GM19467 (cell line): ENCODE data around the gene SEPTIN7.
A peak's percentile ranks its signal among the peaks of the same experiment; 100 is the strongest.
"Not testable (repeated sequence)": the region's sequence is repeated elsewhere in the genome, so short reads cannot be mapped to it uniquely, and the experiment has no call there.

Experiments used
- ATAC-seq: cut with Tn5 transposase; IDR thresholded peaks from one replicate; pipeline ENCODE4 v1.9.1; 2021; ENCODE audit warnings: mild to moderate bottlenecking, moderate library complexity; ENCODE audit not compliant: unreplicated experiment

SEPTIN7 gene

DNA sequence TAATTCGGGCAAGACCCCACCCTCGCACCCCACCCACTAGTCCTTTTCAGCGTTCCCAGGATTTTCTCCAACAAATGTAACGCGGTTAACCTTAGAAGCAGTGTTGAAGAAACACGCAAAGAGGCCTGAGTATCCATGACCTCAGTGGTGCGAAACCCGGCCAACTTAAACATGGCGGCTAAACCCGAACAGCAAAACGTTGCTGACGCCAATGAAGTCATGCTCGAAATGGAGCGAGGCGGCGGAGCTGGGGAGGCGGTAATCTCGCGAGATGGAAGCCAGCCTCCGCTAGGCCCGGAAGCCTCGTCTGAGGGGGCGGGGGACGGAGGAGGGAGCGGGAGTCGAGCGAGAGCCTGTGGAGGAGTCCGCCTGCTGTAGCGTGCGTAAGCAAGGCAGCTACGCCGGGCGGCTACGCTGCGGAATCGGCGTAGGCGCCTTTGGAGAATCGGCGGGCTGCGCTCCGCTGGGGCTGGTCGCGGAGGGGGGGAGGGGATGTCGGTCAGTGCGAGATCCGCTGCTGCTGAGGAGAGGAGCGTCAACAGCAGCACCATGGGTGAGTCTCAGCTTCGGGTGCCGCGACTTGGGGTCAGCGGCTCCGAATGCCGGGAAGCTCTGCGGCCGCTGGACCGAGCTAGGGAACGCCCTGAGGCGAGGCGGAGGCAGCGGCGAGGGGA, at the start of gene SEPTIN7:
Gene SEPTIN7, plus strand, starts transcription at position 340 of the 674 bp plus-strand sequence. Its CDS starts 153 bp downstream, at position 493.
- peak; percentile 86 for ATAC-seq

DNA sequence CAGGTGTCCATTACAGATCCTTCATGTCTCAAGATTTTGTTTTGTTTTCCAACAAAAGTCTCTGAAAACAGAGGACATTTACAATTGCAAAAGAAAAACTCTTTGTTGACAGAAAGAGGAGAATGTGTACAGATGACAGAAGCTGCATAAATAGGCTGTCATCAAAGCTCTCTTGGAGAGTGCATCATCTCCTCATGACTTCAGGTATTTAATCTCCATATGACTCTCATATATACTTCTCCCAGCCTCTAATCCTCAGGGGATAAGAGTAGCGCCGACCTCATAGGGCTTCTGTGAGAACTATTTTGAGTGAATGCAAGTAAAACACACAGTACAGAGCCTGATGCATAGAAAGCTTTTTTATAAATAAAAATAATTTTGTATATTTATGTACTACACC, 48.1 kb upstream of the SEPTIN7 start:
- ATAC-seq: no peak

DNA sequence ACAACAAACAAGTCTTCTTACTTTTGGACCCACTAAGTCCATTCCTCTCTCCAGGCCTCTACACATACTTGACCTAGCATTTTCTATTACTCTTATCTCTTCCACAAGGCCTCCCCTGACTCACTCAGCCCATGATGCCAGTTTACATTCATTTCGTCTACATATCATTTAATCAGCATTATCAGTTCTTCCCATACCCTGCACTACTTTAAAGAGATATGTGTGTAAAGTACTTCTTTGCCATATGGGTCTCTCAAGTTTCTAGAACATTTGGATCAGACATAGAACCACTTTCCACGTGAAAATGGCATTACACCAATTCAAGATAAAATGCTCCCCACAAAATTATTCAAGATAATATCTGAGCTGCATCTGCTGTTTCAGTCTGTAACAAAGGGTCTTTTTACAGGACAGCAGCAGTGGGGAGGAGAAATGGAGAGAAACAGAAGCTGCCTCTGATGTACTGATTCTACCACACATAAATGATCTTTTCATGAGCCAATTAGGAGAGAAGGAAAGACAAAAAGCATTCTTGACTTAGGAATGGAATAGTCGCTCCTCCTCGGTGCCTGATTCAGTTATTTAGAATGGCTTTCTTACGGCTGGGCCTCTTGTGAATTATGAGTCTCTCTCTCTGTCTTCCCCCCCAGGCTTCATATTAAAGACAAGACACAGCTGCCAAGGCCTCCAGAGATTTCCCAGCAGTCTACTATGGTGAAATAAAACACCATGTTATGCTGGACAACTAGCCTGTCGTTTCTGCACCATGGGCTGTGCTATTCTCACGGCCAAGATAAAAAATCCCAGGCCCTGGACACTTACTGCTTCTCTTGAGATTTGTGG, 46.9 kb upstream of the SEPTIN7 start:
- no peak for ATAC-seq

DNA sequence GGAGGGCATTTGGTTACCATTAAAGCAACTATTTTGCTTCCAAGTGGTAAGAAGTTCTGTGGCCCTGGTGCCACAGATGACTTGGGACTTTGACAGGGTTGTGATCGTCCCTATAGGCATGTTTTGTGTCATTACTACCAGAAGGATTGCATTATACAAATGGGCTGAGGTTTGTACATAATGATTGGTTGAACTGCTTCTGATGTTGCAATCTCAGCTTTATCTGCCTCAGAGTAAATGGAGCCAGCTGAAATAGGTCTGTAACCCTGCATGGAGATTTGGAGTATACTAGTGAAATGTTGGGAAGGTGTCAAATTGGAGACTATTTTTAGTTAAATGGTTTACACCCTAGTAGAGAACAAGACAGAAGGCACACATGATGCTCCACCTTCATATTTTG, 46.1 kb upstream of the SEPTIN7 start:
- ATAC-seq: no peak

DNA sequence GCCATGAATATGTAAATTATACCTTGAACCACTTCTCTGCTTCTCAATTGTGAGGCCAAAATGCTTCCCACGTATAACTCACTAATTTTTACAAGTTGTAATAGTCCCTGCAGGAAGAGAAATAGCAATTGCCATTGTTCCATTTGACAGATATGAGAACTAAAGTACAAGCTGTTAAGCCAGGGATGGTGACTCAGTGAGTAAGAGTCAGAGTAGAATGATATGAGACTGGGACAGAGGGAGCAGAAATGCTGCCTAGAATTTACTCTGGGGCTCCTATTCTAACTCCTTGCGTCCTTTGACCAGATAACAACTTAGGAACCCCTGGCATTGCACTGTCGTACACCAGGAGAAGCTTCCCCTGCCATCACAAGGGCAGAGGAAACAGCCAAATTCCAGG, 45.1 kb upstream of the SEPTIN7 start:
- ATAC-seq: no peak

DNA sequence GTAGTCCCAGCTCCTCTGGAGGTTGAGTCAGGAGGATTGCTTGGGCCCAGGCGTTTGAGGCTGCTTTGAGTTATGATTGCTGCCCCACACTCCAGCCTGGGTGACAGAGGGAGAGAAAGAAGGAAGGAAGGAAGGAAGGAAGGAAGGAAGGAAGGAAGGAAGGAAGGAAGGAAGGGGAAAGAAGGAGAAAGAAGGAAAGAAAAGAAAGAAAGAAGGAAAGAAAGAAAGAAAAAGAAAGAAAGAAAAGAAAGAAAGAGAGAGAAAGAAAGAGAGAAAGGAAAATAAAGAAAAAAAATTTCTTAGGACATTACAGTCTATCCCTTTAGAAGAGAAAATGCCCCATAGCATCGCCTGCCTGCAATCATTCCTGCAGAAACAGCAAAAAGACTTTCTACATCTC, 44.4 kb upstream of the SEPTIN7 start:
- not testable (repeated sequence) for ATAC-seq

DNA sequence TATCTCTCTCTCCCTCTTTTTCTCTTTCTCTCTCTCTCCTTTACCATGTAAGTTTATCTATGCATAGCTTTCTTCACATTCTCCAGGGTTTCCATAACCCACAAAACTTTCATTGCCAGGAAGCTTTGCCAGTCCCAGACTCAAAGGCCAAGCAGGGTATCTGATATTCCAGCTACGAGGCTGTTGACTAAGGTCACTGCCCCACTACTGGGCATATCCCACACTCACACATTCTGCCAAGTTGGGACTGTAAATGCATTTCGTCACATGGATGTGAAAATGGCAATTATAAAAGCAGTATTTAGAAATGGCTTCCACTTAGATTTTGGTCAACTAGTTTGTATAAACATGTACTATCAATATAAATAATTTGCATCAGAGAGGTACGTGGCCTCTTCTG, 43.3 kb upstream of the SEPTIN7 start:
- no peak for ATAC-seq

DNA sequence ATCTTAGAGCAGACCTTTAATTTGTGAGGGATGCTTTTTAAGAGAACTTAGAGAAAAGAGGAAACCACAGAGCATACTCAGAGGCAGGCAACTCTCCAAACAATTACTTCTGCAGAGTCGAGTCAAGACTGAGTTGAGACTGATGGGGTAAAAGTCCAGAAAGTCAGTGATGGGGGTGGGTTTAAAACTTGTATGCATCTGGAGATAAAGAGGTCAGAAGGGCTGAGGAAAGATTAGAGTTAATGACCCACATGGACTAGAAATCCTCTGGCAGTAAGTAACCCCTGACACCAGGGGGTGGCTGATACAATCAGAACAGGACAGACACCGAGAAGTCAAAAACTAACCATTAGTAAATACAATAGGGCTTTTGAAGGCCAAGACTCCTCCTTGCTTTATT, 42.4 kb upstream of the SEPTIN7 start:
- ATAC-seq: no peak

DNA sequence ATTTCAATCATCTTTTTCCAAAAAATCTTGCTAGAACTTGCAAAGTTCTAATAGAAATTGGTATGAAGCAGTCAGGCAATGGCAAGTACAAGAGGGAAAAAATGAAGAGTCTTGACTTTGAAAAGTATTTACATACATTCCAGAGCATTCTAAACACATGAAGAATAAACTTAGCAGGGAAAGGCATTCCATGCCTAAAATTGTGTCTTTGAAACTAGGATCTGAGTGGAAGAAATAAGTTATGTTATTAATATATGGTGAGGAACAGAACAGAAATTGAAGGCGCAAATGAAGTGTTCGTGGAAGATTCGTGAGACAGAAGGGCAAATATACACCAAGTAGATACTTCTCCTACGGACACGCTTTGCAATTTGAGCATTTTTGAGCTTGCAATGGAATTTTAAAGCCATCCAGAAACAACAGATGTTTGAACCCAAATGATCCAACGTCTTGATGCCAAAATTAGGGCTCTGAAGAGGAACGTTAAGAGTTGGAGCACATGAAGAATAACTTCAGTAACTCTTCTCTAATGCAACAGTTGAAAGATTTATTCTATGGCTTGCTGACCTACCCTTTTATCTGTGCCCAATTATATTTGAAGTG, 40.6 kb upstream of the SEPTIN7 start:
- ATAC-seq: no peak

DNA sequence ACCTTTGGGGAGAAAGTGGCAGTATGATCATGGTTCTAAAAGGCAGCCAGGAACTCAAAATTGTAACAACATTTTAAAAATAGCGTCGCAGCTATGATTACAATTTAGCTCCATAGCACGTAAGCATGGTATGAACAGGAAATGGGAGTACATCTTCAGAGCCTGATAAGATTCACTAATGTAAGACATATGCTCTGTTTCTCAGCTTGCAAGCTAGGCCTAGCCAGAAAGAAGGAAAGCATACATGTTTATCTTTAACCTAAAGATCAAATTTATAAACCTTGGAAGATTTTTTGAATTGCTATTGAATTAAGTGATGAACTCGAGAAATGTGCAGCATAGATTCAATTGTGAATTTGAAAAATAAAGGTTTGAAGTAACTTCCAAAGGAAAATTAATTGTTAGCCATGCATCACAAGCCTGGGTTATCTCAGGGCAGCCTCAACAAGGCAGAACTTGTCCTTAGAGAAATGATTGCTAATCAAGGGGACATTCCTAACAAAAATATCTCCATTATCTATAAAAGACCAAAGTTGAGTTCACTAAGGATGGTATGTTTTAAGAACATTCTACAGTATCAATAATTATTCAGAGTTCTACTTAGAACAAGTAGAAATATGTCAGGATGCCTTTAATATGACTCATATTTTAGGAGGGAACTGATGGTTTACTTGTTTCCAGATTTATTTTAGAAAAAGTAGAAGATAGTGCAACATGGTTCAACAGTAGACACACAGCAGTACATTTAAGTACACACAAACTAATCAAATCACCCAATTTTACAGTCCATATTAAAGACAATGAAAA, 38.8 kb upstream of the SEPTIN7 start:
- no peak for ATAC-seq

DNA sequence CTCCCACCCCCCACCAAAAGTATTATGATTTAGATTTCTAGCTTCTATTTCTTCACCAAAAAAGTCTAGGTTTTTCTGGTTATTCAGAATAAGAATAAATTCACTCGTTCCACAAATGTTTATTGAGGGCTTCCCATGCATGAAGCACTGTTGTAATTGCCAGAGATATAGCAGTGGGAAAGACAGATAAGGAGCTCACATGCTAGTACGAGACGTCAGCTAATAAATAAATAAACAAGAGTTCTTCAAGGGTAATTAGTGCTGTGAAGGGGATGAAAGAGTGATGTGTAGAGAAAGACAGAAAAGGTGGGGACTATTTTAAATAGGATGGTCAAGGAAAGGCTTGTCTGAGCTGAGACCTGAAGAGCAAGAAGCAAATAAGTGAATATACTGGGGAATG, 38.1 kb upstream of the SEPTIN7 start:
- no peak for ATAC-seq

DNA sequence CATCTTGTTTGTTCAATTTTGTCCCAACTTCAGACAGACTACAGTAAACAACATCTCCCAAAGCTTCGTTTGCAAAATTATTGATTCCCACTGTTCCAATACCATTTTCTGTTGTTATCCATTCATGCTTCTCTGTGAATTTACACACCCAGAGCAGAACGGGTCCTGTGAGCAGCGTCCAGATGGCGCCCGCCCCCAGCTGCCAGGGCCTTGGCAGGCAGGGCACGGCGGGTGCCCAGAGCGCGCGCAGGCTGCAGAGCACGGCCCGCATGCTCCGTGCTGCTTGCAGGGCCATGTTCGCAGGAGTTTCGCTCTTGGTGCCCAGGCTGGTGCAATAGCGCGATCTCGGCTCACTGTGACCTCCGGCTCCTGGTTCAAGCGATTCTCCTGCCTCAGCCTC, 32.5 kb upstream of the SEPTIN7 start:
- no peak for ATAC-seq

DNA sequence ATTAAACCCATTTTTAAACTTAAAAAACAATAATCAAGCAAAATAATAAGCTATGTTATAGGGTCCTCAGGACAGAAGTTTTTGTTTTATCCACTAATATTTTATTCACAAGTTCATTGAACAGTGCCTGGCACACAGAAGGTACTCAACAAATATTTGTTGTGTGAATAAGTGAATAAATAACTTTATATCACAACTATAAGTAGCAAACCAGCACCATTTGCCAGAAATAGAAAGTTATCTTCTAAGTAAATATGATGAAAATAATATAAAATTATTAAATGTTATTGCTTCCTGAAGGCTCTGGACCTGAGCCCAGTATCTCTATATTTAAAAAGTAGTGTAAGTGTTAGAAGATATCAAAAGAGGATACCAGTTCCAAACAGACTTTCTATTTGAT, 29.1 kb upstream of the SEPTIN7 start:
- ATAC-seq: no peak

DNA sequence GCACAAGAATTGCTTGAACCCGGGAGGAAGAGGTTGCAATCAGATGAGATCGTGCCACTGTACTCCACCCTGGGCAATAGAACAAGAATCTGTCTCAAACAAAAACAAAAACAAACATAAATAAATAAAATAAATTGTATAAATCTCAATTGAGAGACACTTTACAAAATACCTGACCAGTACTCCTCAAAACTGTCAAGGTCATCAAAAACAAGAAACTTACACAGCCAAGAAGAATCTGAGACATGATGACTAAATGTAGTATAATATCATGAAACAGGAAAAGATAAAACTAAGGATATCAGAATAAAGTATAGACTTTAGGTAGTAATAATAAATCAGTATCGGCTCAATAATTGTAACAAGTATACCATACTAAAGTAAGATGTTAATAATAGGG, 26.9 kb upstream of the SEPTIN7 start:
- no peak for ATAC-seq

DNA sequence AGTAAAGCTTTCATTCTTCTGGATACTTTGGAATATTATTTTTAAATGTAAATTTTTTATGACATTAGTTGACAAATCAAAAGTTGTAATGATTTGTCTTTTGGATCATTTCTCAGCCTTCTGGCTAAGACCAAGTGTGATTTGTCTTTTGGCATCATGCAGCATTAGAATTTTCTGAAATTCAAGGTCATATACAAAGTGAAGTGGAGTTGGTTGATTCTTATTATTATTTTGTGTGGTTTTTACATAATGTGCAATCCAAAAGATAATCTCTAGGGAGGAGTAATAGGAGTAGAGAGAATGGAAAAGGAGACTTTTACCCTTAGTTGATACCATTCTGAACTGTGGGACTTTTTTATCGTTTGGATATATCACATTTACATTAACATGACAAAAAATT, 24.2 kb upstream of the SEPTIN7 start:
- ATAC-seq: no peak

DNA sequence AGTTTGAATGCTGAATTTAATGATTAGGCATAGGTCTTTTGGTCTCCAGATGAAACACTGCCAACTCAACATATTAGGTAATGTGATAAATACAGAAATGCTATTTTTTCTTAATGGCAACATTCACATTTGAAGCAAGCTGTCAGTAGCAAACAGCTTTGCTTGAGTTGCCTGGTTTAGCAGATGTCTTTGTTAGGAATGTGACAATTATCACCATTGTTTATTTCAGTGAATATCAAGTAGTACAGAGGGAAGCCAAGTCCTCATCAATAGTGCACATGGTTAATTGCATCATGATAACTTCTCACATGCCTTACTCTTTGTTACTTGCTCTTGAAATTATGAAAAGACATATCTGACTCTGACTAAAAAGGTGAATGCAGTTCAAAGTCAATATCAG, 23.7 kb upstream of the SEPTIN7 start:
- no peak for ATAC-seq

DNA sequence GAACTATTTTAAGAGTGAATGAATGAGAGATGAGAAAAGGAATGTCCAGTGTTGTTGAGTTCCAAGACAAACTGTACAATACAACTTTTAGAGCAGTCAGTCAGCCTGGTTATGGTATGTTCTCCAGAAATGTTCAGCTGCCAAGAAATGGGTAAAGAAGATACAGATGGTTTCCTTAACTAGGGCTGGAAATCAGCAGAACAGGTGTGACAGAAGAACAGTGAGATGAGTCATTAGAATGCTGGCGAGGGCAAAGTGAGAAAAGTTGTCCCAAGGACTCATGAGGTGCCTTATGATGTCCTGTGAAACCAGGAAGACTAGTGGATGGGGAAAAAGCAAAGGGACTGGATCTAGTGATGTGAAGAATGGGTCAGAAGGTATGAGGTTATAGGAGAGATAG, 20.8 kb upstream of the SEPTIN7 start:
- ATAC-seq: no peak

DNA sequence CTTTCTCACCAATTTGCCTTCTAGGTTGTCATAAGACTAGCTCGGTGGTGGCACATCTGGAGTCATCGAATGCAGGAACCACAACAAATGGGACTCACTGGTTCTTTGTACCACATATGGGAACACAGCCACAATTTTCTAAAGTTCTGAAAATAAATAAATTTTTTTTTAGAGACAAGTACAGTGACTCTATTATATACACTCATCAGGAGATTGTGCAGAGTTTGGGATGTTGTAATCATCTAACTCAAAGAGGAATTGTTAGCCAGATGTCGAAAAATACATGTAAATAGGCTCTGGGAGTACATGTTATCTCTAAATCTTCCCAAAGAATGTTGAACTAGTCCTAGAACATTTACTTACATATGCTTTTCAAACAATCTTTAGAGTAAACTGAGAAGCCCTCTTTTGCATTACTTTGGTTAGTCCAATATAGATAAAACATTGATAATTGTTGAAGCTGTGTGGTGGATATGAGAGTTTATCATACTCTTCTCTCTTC, 19.6 kb upstream of the SEPTIN7 start:
- ATAC-seq: no peak

DNA sequence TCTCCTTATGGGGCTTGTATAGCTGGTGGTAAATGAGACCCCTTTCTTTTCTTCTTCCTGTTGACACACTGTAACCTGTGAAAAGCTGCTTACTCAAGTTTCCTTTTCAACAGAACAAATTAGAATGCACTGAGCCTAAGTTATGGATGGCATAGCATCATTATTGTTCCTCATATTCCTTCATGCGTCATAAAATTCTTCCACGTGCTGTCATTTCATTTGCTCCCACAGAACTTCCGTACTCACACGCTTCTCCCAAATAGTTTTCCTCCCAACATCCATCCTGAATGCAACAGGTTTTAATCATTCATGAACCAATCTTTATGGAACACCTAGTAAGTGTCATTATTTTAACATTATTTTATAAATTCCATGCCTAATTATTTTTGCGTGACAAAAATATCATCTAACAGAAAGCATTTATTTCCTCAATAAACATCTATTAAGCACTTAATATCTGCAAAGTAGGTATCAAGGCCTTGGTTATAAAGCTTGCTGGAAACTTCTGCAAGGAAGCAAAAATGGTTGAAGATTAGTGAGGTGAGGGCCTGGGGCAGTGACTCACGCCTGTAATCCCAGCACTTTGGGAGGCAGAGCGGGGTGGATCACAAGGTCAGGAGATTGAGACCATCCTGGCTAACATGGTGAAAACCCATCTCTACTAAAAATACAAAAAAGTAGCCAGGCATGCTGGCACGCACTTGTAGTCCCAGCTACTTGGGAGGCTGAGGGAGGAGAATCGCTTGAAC, 18.9 kb upstream of the SEPTIN7 start:
- no peak for ATAC-seq

DNA sequence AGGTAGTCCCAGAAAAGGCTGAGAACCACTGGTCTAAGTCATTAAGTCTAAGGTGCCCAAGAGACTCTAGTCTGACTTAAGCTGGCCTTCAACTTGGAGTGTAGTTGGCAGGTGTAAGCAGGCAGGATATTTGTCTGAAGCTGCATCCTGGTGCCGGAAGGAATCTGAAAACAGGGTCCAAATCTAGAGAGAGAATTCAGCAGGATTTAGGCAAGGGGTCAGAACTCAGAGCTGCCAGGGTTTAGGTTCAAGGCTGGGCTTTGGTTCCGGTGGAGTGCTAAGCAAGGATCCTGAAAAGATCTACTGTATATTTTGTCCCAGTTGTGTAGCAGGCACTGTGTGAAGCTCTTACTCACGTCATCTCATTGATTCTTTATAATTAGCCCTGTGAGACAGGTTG, 16.5 kb upstream of the SEPTIN7 start:
- no peak for ATAC-seq
